Measurements from ENCODE around the gene CCDC39. TPM values are rescaled to one million over a fixed set of nuclear protein-coding genes. Genes with fewer than 3 reads are reported as not detected.

CCDC39 gene
- total and polyA plus RNA-seq, 2 experiments from 2014 or later, result not detected

- no peak for DNase-seq (ENCODE audit: low read depth in 1 of 2, low spot score in 1 of 2)
- Histone ChIP-seq H3K4me3 (no peak overlapping the region), H3K36me3 (no peaks in the 10 kb centered on the region), H3K27me3 (no peaks in the 10 kb centered on the region), H3K4me1 (ENCODE audit: low read depth) (no peaks in the 10 kb centered on the region), H3K9me3 (ENCODE audit: low read depth) (no peaks in the 10 kb centered on the region), H3K27ac (no peak overlapping the region)
- TF ChIP-seq CTCF (IDR thresholded peaks at IDR 0.05; ENCODE audit: low read depth, low read length), result no peak
Measured at GRCh38 chr3:180571831-180572598, 107.3 kb downstream of the CCDC39 start.

GRCh38 chr3:180570238-180570637 is 109.1 kb downstream of the CCDC39 start:
- no peak overlapping the region for H3K4me3 ChIP-seq
- H3K27ac ChIP-seq, result no peak overlapping the region
- H3K27me3 ChIP-seq, result no peaks in the 10 kb centered on the region
- DNase-seq (ENCODE audit: low read depth in 1 of 2, low spot score in 1 of 2), result no peak
- H3K36me3 ChIP-seq, result no peaks in the 10 kb centered on the region
- no peak for TF ChIP-seq CTCF (IDR thresholded peaks at IDR 0.05; ENCODE audit: low read depth, low read length)
- no peaks in the 10 kb centered on the region for H3K9me3 ChIP-seq (ENCODE audit: low read depth)
- H3K4me1 ChIP-seq (ENCODE audit: low read depth), result no peaks in the 10 kb centered on the region

- Histone ChIP-seq H3K9me3 (ENCODE audit: low read depth) (no peaks in the 10 kb centered on the region), H3K27ac (no peak overlapping the region), H3K4me1 (ENCODE audit: low read depth) (no peaks in the 10 kb centered on the region), H3K4me3 (no peak overlapping the region), H3K27me3 (no peaks in the 10 kb centered on the region), H3K36me3 (no peaks in the 10 kb centered on the region)
- no peak for DNase-seq (ENCODE audit: low read depth in 1 of 2, low spot score in 1 of 2)
- TF ChIP-seq CTCF (IDR thresholded peaks at IDR 0.05; ENCODE audit: low read depth, low read length), result no peak
Measured at GRCh38 chr3:180564676-180565075, 114.6 kb downstream of the CCDC39 start.

Other genes starting within 250 kb of the CCDC39 start
- gene TTC14, start 77.3 kb downstream of the CCDC39 start, total RNA-seq, result 25.3 and 37.0 TPM in 2 replicates
- gene TTC14, start 77.3 kb downstream of the CCDC39 start, polyA plus RNA-seq, result 27.8 and 35.7 TPM in 2 replicates
- gene FXR1, start 233.2 kb upstream of the CCDC39 start, total RNA-seq, result 169 and 331 TPM in 2 replicates
- 63.3 and 99.3 TPM in 2 replicates for gene FXR1, start 233.2 kb upstream of the CCDC39 start, polyA plus RNA-seq